Stimulated activated CD4-positive, alpha-beta T cell treated with anti-CD3 and anti-CD28 coated beads, Interleukin-4, amount 100 ng/mL, for 48 hours (primary cell): ENCODE data around the gene THBS2.
"Not testable (repeated sequence)": the region's sequence is repeated elsewhere in the genome, so short reads cannot be mapped to it uniquely, and the experiment has no call there.

Source experiments
- DNase-seq, 2 donors: peaks; one replicate each; pipeline ENCODE4 v3.0.0-alpha.2; 2020; ENCODE audit warnings: low read depth in 2 of 2

The THBS2 gene

GRCh38 chr6:169231790-169232506 is 21.7 kb downstream of the THBS2 start:
- no peak for DNase-seq

- no peak for DNase-seq
Observed at GRCh38 chr6:169230946-169231789, 22.5 kb downstream of the THBS2 start.

GRCh38 chr6:169230322-169230665 is 23.4 kb downstream of the THBS2 start:
- DNase-seq = no peak

- no peak for DNase-seq
Observed at GRCh38 chr6:169229615-169230321, 23.9 kb downstream of the THBS2 start.

- no peak for DNase-seq
Observed at GRCh38 chr6:169227116-169227515, 26.5 kb downstream of the THBS2 start.

- DNase-seq = no peak
Observed at GRCh38 chr6:169225887-169226286, 27.8 kb downstream of the THBS2 start.

GRCh38 chr6:169225131-169225576 is 28.5 kb downstream of the THBS2 start:
- DNase-seq = no peak

GRCh38 chr6:169224716-169225115 is 28.9 kb downstream of the THBS2 start:
- no peak for DNase-seq

- no peak for DNase-seq
Observed at GRCh38 chr6:169224185-169224695, 29.4 kb downstream of the THBS2 start.

- no peak for DNase-seq
Observed at GRCh38 chr6:169223006-169223405, 30.6 kb downstream of the THBS2 start.

- no peak for DNase-seq
Observed at GRCh38 chr6:169222126-169222525, 31.5 kb downstream of the THBS2 start.

GRCh38 chr6:169221264-169221663 is 32.4 kb downstream of the THBS2 start:
- no peak for DNase-seq

GRCh38 chr6:169220068-169220964 is 33.3 kb downstream of the THBS2 start:
- no peak for DNase-seq

GRCh38 chr6:169217972-169218371 is 35.7 kb downstream of the THBS2 start:
- no peak for DNase-seq

GRCh38 chr6:169216830-169217229 is 36.8 kb downstream of the THBS2 start:
- no peak for DNase-seq

- DNase-seq = no peak
Observed at GRCh38 chr6:169215201-169215681, 38.4 kb downstream of the THBS2 start.

- DNase-seq = not testable (repeated sequence)
Observed at GRCh38 chr6:169214789-169215188, 38.9 kb downstream of the THBS2 start.

- DNase-seq = no peak
Observed at GRCh38 chr6:169213814-169214520, 39.7 kb downstream of the THBS2 start.

GRCh38 chr6:169212897-169213813 is 40.5 kb downstream of the THBS2 start:
- peak; percentile 79 to 86 for DNase-seq
